GM12878 (cell line): ENCODE data around the gene NINL. TPM values are rescaled to one million over a fixed set of nuclear protein-coding genes. Genes with fewer than 3 reads are reported as not detected.

Experiments used
- BMI1 ChIP-seq: fragments of 450-650 bp; IDR thresholded peaks from 2 replicates; pipeline ENCODE4 v1.6.1; 2016; ENCODE audit warnings: mild to moderate bottlenecking, moderate library complexity, borderline replicate concordance
- EGR1 ChIP-seq, 2 experiments: IDR thresholded peaks; 1 replicate in 1 of 2; 2 replicates in 1 of 2; pipeline ENCODE4 v1.6.1; 2011 to 2012; ENCODE audit warnings: low read depth in 2 of 2, low read length in 2 of 2, borderline replicate concordance in 1 of 2, mild to moderate bottlenecking in 1 of 2, moderate library complexity in 1 of 2
- EP300 ChIP-seq, 2 experiments: fragments of 150-350 bp in 1 of 2; IDR thresholded peaks; 2 replicates each; pipeline ENCODE4 v1.6.1; 2011 to 2012; ENCODE audit warnings: low read depth in 2 of 2, low read length in 2 of 2, borderline replicate concordance in 1 of 2, improper control_type of control experiment in 1 of 2, inconsistent platforms in 1 of 2; ENCODE audit not compliant: control insufficient read depth in 1 of 2
- FOXM1 ChIP-seq: IDR thresholded peaks from 2 replicates; pipeline ENCODE4 v1.6.1; 2012; ENCODE audit warnings: low read depth, mild to moderate bottlenecking, inconsistent platforms, low read length, moderate library complexity
- KAT2A ChIP-seq: conservative IDR thresholded peaks from 2 replicates; pipeline ENCODE4 v1.6.1; 2011; ENCODE audit warnings: low read depth, low read length; ENCODE audit not compliant: control insufficient read depth
- NBN ChIP-seq: fragments of 450-650 bp; IDR thresholded peaks from 2 replicates; pipeline ENCODE4 v1.6.1; 2016
- NRF1 ChIP-seq: conservative IDR thresholded peaks from 2 replicates; pipeline ENCODE4 v1.6.1; 2011; ENCODE audit warnings: mild to moderate bottlenecking, low read depth, low read length, improper control_type of control experiment
- polyA plus RNA-seq, 11 experiments: library from polyadenylated mRNA; depleted of rRNA in 4 of 11; unstranded in 6 of 11; stranded (reverse) in 5 of 11; fragments of >200 nt; fragmentation: Nextera tagmentation in 4 of 11; fragmentation: Illumina TruSeq in 1 of 11; extraction: Ambion mirVana in 4 of 11; extraction: Trizol in 1 of 11; gene quantifications; 1 replicate in 1 of 11; 2 replicates in 10 of 11; pipeline versions ENCODE4 v1.2.1 to v1.2.3, GENCODE V29; 2011 to 2016; ENCODE audit warnings: inconsistent platforms in 2 of 11, missing spikeins in 2 of 11, low read depth in 1 of 11
- total RNA-seq, 4 experiments: library from RNA; depleted of rRNA in 3 of 4; stranded (reverse); fragments of >200 nt in 3 of 4; fragmentation: Illumina TruSeq in 1 of 4; extraction: Trizol in 1 of 4; gene quantifications; 2 replicates each; pipeline versions ENCODE4 v1.2.1 to v1.2.3, GENCODE V29; 2013 to 2021
- TF ChIP-seq, protein P1 (sequence below): fragments of 150-350 bp; IDR thresholded peaks from 2 replicates; pipeline ENCODE4 v1.6.1; 2014; ENCODE audit warnings: mild to moderate bottlenecking, low read depth, low read length
- TF ChIP-seq, protein P2 (sequence below): fragments of 450-650 bp; IDR thresholded peaks from 2 replicates; pipeline ENCODE4 v1.6.1; 2017; ENCODE audit warnings: mild to moderate bottlenecking, moderate library complexity

The NINL gene
- total and polyA plus RNA-seq, 10 of the 15 experiments (the other 5 are each of a cell fraction or from before 2014, with no cell fraction given): 0.04 to 0.77 (median 0.23) TPM; not detected in 1

DNA sequence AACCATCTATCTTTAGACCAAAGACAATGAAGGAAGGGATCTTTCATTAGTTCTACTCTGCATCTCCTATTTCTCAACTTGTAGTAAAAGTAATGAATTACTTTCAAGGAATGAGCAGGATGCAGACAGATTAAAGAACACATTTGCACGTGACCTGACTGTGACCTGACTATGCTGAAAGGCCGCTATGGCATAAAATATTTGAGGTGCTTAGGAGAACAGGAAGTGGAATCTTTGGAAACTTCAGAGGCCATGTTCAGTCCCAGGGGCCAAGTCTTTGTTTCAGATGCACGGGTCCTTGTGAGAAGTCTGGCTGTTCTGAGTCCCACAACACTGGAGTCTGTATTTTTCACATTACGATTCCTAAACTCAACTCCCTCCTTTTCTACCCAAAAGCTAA lies 41.0 kb downstream of the NINL start (continued):
- TF ChIP-seq, protein P1, sequence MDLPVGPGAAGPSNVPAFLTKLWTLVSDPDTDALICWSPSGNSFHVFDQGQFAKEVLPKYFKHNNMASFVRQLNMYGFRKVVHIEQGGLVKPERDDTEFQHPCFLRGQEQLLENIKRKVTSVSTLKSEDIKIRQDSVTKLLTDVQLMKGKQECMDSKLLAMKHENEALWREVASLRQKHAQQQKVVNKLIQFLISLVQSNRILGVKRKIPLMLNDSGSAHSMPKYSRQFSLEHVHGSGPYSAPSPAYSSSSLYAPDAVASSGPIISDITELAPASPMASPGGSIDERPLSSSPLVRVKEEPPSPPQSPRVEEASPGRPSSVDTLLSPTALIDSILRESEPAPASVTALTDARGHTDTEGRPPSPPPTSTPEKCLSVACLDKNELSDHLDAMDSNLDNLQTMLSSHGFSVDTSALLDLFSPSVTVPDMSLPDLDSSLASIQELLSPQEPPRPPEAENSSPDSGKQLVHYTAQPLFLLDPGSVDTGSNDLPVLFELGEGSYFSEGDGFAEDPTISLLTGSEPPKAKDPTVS: no peak
- TF ChIP-seq BMI1 (no peak), EP300 (IDR thresholded peaks at IDR 0.05; ENCODE audit: borderline replicate concordance in 1 of 2, control insufficient read depth in 1 of 2, low read depth in 2 of 2, low read length in 2 of 2) (no peak), KAT2A (no peak), NRF1 (no peak), EGR1 (IDR thresholded peaks at IDR 0.05; ENCODE audit: borderline replicate concordance in 1 of 2, low read depth in 2 of 2, low read length in 2 of 2) (no peak), FOXM1 (no peak), NBN (no peak)
- TF ChIP-seq, protein P2, sequence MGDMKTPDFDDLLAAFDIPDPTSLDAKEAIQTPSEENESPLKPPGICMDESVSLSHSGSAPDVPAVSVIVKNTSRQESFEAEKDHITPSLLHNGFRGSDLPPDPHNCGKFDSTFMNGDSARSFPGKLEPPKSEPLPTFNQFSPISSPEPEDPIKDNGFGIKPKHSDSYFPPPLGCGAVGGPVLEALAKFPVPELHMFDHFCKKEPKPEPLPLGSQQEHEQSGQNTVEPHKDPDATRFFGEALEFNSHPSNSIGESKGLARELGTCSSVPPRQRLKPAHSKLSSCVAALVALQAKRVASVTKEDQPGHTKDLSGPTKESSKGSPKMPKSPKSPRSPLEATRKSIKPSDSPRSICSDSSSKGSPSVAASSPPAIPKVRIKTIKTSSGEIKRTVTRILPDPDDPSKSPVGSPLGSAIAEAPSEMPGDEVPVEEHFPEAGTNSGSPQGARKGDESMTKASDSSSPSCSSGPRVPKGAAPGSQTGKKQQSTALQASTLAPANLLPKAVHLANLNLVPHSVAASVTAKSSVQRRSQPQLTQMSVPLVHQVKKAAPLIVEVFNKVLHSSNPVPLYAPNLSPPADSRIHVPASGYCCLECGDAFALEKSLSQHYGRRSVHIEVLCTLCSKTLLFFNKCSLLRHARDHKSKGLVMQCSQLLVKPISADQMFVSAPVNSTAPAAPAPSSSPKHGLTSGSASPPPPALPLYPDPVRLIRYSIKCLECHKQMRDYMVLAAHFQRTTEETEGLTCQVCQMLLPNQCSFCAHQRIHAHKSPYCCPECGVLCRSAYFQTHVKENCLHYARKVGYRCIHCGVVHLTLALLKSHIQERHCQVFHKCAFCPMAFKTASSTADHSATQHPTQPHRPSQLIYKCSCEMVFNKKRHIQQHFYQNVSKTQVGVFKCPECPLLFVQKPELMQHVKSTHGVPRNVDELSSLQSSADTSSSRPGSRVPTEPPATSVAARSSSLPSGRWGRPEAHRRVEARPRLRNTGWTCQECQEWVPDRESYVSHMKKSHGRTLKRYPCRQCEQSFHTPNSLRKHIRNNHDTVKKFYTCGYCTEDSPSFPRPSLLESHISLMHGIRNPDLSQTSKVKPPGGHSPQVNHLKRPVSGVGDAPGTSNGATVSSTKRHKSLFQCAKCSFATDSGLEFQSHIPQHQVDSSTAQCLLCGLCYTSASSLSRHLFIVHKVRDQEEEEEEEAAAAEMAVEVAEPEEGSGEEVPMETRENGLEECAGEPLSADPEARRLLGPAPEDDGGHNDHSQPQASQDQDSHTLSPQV: no peak
